Smooth muscle cell (in vitro differentiated cells): ENCODE results near the gene PRMT3. TPM values are rescaled to one million over a fixed set of nuclear protein-coding genes. Genes with fewer than 3 reads are reported as not detected.

ENCODE experiments used
- DNase-seq: peaks from one replicate; lab custom pipeline; 2025; ENCODE audit not compliant: unreplicated experiment; lab: John Stamatoyannopoulos, UW
- H2AFZ ChIP-seq: fragments of 200-600 bp; sonication (generic); 2 replicates; pipeline ENCODE4 v1.6.0; 2016; ENCODE audit warnings: antibody characterized with exemption, low read depth, mild to moderate bottlenecking
- H3F3A ChIP-seq: fragments of 200-600 bp; sonication (generic); 2 replicates; pipeline ENCODE4 v1.6.0; 2017; ENCODE audit warnings: antibody characterized with exemption, low read depth
- H3K27ac ChIP-seq: fragments of 200-600 bp; sonication (generic); 2 replicates; pipeline ENCODE4 v1.5.1; 2016; ENCODE audit warnings: low read depth, mild to moderate bottlenecking
- H3K27me3 ChIP-seq: fragments of 200-600 bp; sonication (generic); 2 replicates; pipeline ENCODE4 v1.6.1; 2016; ENCODE audit warnings: low read depth, mild to moderate bottlenecking
- H3K36me3 ChIP-seq: fragments of 200-600 bp; sonication (generic); 2 replicates; pipeline ENCODE4 v1.5.1; 2016; ENCODE audit warnings: low read depth
- H3K4me1 ChIP-seq: fragments of 200-600 bp; sonication (generic); 2 replicates; pipeline ENCODE4 v1.5.1; 2016; ENCODE audit warnings: low read depth
- H3K4me2 ChIP-seq: fragments of 200-600 bp; sonication (generic); 2 replicates; pipeline ENCODE4 v1.6.0; 2016; ENCODE audit warnings: mild to moderate bottlenecking
- H3K4me3 ChIP-seq: fragments of 200-600 bp; sonication (generic); 2 replicates; pipeline ENCODE4 v1.5.1; 2016; ENCODE audit warnings: mild to moderate bottlenecking
- H3K79me2 ChIP-seq: fragments of 200-600 bp; sonication (generic); 2 replicates; pipeline ENCODE4 v1.6.0; 2016; ENCODE audit warnings: low read depth, mild to moderate bottlenecking
- H3K9ac ChIP-seq: fragments of 200-600 bp; sonication (generic); 2 replicates; pipeline ENCODE4 v1.6.0; 2016; ENCODE audit warnings: low read depth
- H3K9me3 ChIP-seq: fragments of 200-600 bp; sonication (generic); replicated peaks from 2 replicates; pipeline ENCODE4 v1.5.1; 2016; ENCODE audit warnings: low read depth
- H4K20me1 ChIP-seq: fragments of 200-600 bp; sonication (generic); 2 replicates; pipeline ENCODE4 v1.6.0; 2016; ENCODE audit warnings: low read depth
- WGBS: methylation state at CpG from one replicate; pipeline ENCODE4 v1.1.7; 2016; ENCODE audit warnings: low lambda C conversion rate; 5-methylcytosine and 5-hydroxymethylcytosine counted together
- polyA plus RNA-seq: library from polyadenylated mRNA; unstranded; fragments of >200 nt; fragmentation: Nextera tagmentation; extraction: Ambion mirVana; gene quantifications from 2 replicates; pipeline ENCODE4 v1.2.1, GENCODE V29; 2016
- total RNA-seq: library from RNA; depleted of rRNA; stranded (reverse); fragments of >200 nt; gene quantifications from 2 replicates; pipeline ENCODE4 v1.2.3, GENCODE V29; 2014
- TF ChIP-seq, protein P1 (sequence below): fragments of 200-600 bp; sonication (generic); IDR thresholded peaks from 2 replicates; pipeline ENCODE4 v1.5.1; 2017; ENCODE audit warnings: borderline replicate concordance, mild to moderate bottlenecking, antibody characterized with exemption; ENCODE audit not compliant: insufficient read depth, poor library complexity, severe bottlenecking

PRMT3 gene
- total and polyA plus RNA-seq, 2 experiments from 2014 or later = 8.1 to 13.4 TPM

GRCh38 chr11:20489948-20490347, 102.4 kb downstream of the PRMT3 start:
- Histone ChIP-seq H3K9me3 (no peaks in the 10 kb centered on the region), H3K27ac (no peak overlapping the region), H3K4me1 (no peaks in the 10 kb centered on the region), H3K27me3 (no peaks in the 10 kb centered on the region), H3K4me3 (no peak overlapping the region), H4K20me1 (no peaks in the 10 kb centered on the region), H3K4me2 (no peak overlapping the region), H3K79me2 (no peaks in the 10 kb centered on the region), H2AFZ (no peak overlapping the region), H3K9ac (no peak overlapping the region), H3K36me3 (no peaks in the 10 kb centered on the region), H3F3A (no peaks in the 10 kb centered on the region)
- no peak for DNase-seq
- TF ChIP-seq, protein P1, sequence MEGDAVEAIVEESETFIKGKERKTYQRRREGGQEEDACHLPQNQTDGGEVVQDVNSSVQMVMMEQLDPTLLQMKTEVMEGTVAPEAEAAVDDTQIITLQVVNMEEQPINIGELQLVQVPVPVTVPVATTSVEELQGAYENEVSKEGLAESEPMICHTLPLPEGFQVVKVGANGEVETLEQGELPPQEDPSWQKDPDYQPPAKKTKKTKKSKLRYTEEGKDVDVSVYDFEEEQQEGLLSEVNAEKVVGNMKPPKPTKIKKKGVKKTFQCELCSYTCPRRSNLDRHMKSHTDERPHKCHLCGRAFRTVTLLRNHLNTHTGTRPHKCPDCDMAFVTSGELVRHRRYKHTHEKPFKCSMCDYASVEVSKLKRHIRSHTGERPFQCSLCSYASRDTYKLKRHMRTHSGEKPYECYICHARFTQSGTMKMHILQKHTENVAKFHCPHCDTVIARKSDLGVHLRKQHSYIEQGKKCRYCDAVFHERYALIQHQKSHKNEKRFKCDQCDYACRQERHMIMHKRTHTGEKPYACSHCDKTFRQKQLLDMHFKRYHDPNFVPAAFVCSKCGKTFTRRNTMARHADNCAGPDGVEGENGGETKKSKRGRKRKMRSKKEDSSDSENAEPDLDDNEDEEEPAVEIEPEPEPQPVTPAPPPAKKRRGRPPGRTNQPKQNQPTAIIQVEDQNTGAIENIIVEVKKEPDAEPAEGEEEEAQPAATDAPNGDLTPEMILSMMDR = no peak
- WGBS = 63% methylated on average over 1 of the region's 1 CpG

DNA sequence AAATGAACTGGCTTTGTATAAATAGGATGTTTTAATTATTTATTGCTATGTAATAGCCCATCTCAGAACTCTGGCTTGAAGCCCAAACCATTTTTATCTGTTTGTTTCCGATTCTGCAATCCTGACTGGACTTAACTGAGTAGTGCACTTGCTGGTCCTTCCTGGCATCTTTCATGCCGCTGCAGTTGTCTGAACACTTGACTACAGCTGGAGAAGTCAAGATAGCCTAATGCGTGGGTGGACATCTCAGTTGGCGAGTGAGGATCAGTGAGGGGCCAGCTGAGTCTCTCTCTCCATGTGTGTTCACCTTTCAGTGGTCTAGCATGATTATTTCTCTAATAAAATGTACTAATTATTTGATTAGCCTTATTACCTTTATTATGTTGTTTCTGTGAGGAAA, 105.8 kb downstream of the PRMT3 start:
- Histone ChIP-seq H3K27ac (no peak overlapping the region), H2AFZ (no peak overlapping the region), H3K4me3 (no peak overlapping the region), H3K27me3 (no peaks in the 10 kb centered on the region), H3K4me2 (no peak overlapping the region), H4K20me1 (no peaks in the 10 kb centered on the region), H3K36me3 (no peaks in the 10 kb centered on the region), H3K9me3 (no peaks in the 10 kb centered on the region), H3K4me1 (no peaks in the 10 kb centered on the region), H3F3A (no peaks in the 10 kb centered on the region), H3K79me2 (no peaks in the 10 kb centered on the region), H3K9ac (no peak overlapping the region)
- WGBS = 89% methylated on average over 4 of the region's 4 CpGs
- no peak for DNase-seq
- TF ChIP-seq, protein P1 = no peak

DNA sequence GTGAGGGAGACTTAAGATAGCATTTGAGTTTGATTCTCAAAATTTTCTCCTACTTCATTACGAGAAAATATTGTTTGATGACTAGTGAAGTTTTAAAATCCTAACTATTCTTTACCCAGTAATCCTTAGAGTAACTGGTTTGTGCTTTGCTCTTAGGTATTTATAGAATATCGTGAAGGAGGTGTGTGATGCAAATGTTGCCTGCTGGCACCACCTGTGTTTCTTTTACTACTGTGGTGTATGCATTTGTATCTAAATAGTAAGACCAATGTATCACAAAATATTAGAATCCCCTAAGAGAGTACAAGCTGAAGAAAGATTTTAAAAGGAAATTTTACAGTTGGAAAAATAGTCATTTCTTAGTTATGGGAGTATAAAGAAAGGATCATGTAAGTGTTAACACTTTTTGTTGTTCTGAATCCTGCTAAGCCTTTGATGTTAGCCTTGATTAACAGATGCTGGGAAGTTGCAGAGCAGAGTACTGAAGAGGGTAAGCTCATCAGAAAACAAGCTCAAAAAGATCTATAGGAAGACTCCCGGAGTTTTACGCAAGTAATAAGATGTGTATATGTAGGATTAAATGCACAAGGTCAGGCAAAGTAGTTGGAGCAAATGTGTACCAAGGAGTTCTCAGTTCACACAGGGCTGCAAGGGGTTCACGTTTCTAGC, 109.7 kb downstream of the PRMT3 start:
- TF ChIP-seq, protein P1 = no peak
- Histone ChIP-seq H3K4me1 (no peaks in the 10 kb centered on the region), H3K4me3 (no peak overlapping the region), H3K79me2 (no peaks in the 10 kb centered on the region), H3F3A (no peaks in the 10 kb centered on the region), H3K9me3 (no peaks in the 10 kb centered on the region), H3K4me2 (no peak overlapping the region), H3K9ac (no peak overlapping the region), H4K20me1 (no peaks in the 10 kb centered on the region), H3K36me3 (no peaks in the 10 kb centered on the region), H2AFZ (no peak overlapping the region), H3K27me3 (no peaks in the 10 kb centered on the region), H3K27ac (no peak overlapping the region)
- DNase-seq = no peak
- WGBS = 89% methylated on average over 5 of the region's 5 CpGs

DNA sequence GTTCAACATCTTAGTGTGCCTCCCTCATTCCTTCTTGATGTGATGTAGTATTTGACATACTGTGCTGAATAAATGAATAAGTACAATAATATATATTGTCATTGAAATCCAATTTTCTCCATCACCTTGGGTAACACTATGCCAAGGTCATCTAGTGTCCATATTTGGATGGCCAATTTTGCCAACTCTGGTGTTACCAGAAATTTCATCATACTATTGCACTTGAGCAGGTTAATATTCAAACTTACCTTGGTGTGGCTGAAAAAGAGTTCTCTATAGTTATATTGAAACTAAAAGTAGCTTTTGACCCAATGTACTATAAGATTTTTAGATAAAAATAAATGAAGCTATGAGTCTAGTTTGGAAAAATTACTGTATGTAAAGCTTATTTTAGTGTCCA, 113.7 kb downstream of the PRMT3 start:
- H3K27me3 ChIP-seq = no peaks in the 10 kb centered on the region
- DNase-seq = no peak
- no peaks in the 10 kb centered on the region for H3K79me2 ChIP-seq
- no peak overlapping the region for H3K9ac ChIP-seq
- no peaks in the 10 kb centered on the region for H3K4me1 ChIP-seq
- no peak overlapping the region for H3K4me2 ChIP-seq
- H3K4me3 ChIP-seq = no peak overlapping the region
- H3K36me3 ChIP-seq = no peaks in the 10 kb centered on the region
- no peaks in the 10 kb centered on the region for H3F3A ChIP-seq
- no peaks in the 10 kb centered on the region for H4K20me1 ChIP-seq
- no peak overlapping the region for H3K27ac ChIP-seq
- TF ChIP-seq, protein P1 = no peak
- H3K9me3 ChIP-seq = no peaks in the 10 kb centered on the region
- no peak overlapping the region for H2AFZ ChIP-seq
